Activated CD4-positive, alpha-beta memory T cell treated with anti-CD3 and anti-CD28 coated beads, Interleukin-2, amount 10 ng/mL, durations not matched to agents 7 days and 5 days (primary cell): ENCODE measurements around the gene ARFRP1. TPM values are rescaled to one million over a fixed set of nuclear protein-coding genes. Genes with fewer than 3 reads are reported as not detected.
"Not testable (repeated sequence)": the region's sequence is repeated elsewhere in the genome, so short reads cannot be mapped to it uniquely, and the experiment has no call there.

Experiments
- CTCF ChIA-PET: fragments of 350-600 bp; sonication (Branson Sonifier 250); formaldehyde crosslinking; loops from one replicate; lab custom pipeline; 2021; ENCODE audit warnings: antibody characterized with exemption, inconsistent platforms; lab: Charles Lee
- POLR2A ChIA-PET: fragments of 350-600 bp; sonication (Branson Sonifier 250); formaldehyde crosslinking; loops from one replicate; lab custom pipeline; 2021; ENCODE audit warnings: antibody characterized with exemption; lab: Charles Lee
- DNase-seq: peaks from one replicate; pipeline ENCODE4 v3.0.0-alpha.2; 2020
- H3K27ac Mint-ChIP-seq: one replicate; pipeline ENCODE4 v1.8.0; 2021; ENCODE audit warnings: mild to moderate bottlenecking, mixed read lengths
- H3K27me3 Mint-ChIP-seq: one replicate; pipeline ENCODE4 v1.8.0; 2021; ENCODE audit warnings: mixed read lengths
- H3K36me3 Mint-ChIP-seq: one replicate; pipeline ENCODE4 v1.8.0; 2021; ENCODE audit warnings: low read depth, mixed read lengths
- H3K4me1 Mint-ChIP-seq: one replicate; pipeline ENCODE4 v1.8.0; 2021; ENCODE audit warnings: mixed read lengths
- H3K4me3 Mint-ChIP-seq: one replicate; pipeline ENCODE4 v1.8.0; 2021; ENCODE audit warnings: mild to moderate bottlenecking, mixed read lengths
- H3K9me3 Mint-ChIP-seq: one replicate; pipeline ENCODE4 v1.8.0; 2021; ENCODE audit warnings: mixed read lengths
- total RNA-seq, 2 experiments: library from RNA; stranded (reverse); gene quantifications; one replicate each; pipeline ENCODE4 v1.2.3, GENCODE V29; 2021

ARFRP1 gene
- total RNA-seq, 2 experiments from 2014 or later: 52.9 to 53.4 TPM

- DNase-seq: no peak
- Mint-ChIP-seq H3K4me1 (peaks cover 10% of the 10 kb centered on the region), H3K27me3 (no peaks in the 10 kb centered on the region), H3K4me3 (no peak overlapping the region), H3K27ac (no peak overlapping the region), H3K9me3 (no peaks in the 10 kb centered on the region), H3K36me3 (peaks cover 7% of the 10 kb centered on the region)
- ChIA-PET CTCF (no interaction called here), POLR2A (no interaction called here)
These were observed 26.7 kb downstream of the ARFRP1 start for GRCh38 chr20:63680857-63681608.

GRCh38 chr20:63680427-63680826, 27.3 kb downstream of the ARFRP1 start:
- no peak overlapping the region for H3K27ac Mint-ChIP-seq
- H3K9me3 Mint-ChIP-seq: no peaks in the 10 kb centered on the region
- no peak for DNase-seq
- peaks cover 10% of the 10 kb centered on the region for H3K4me1 Mint-ChIP-seq
- POLR2A ChIA-PET: no interaction called here
- no peaks in the 10 kb centered on the region for H3K27me3 Mint-ChIP-seq
- no peak overlapping the region for H3K4me3 Mint-ChIP-seq
- CTCF ChIA-PET: no interaction called here
- H3K36me3 Mint-ChIP-seq: peaks cover 12% of the 10 kb centered on the region

- peaks cover 12% of the 10 kb centered on the region for H3K36me3 Mint-ChIP-seq
- CTCF ChIA-PET: no interaction called here
- POLR2A ChIA-PET: no interaction called here
These were observed 27.9 kb downstream of the ARFRP1 start for GRCh38 chr20:63679799-63680305.

GRCh38 chr20:63678667-63679465, 28.9 kb downstream of the ARFRP1 start:
- H3K4me3 Mint-ChIP-seq: no peak overlapping the region
- H3K27ac Mint-ChIP-seq: no peak overlapping the region
- POLR2A ChIA-PET: no interaction called here
- no peaks in the 10 kb centered on the region for H3K9me3 Mint-ChIP-seq
- CTCF ChIA-PET: no interaction called here
- no peak for DNase-seq
- peaks cover 8% of the 10 kb centered on the region for H3K4me1 Mint-ChIP-seq
- H3K27me3 Mint-ChIP-seq: no peaks in the 10 kb centered on the region
- H3K36me3 Mint-ChIP-seq: peaks cover 12% of the 10 kb centered on the region

More at GRCh38 chr20:63679799-63680305, 27.9 kb downstream of the ARFRP1 start:
- Mint-ChIP-seq H3K27me3 (no peaks in the 10 kb centered on the region), H3K4me3 (no peak overlapping the region), H3K4me1 (peaks cover 10% of the 10 kb centered on the region), H3K9me3 (no peaks in the 10 kb centered on the region), H3K27ac (no peak overlapping the region)
- no peak for DNase-seq

- H3K36me3 Mint-ChIP-seq: peaks cover 12% of the 10 kb centered on the region
- DNase-seq: no peak
- H3K27me3 Mint-ChIP-seq: no peaks in the 10 kb centered on the region
- ChIA-PET POLR2A (no interaction called here), CTCF (no interaction called here)
- no peak overlapping the region for H3K27ac Mint-ChIP-seq
- no peak overlapping the region for H3K4me3 Mint-ChIP-seq
- H3K4me1 Mint-ChIP-seq: peaks cover 4% of the 10 kb centered on the region
- H3K9me3 Mint-ChIP-seq: no peaks in the 10 kb centered on the region
These were observed 29.7 kb downstream of the ARFRP1 start for GRCh38 chr20:63678071-63678470.

GRCh38 chr20:63675681-63676368, 32.0 kb downstream of the ARFRP1 start:
- no peaks in the 10 kb centered on the region for H3K9me3 Mint-ChIP-seq
- no peak for DNase-seq
- no peak overlapping the region for H3K4me3 Mint-ChIP-seq
- no peaks in the 10 kb centered on the region for H3K27me3 Mint-ChIP-seq
- peaks cover 16% of the 10 kb centered on the region for H3K36me3 Mint-ChIP-seq
- H3K4me1 Mint-ChIP-seq: no peaks in the 10 kb centered on the region
- ChIA-PET POLR2A (no interaction called here), CTCF (no interaction called here)
- H3K27ac Mint-ChIP-seq: no peak overlapping the region

- no peak for DNase-seq
- no peak overlapping the region for H3K4me3 Mint-ChIP-seq
- no peaks in the 10 kb centered on the region for H3K27me3 Mint-ChIP-seq
- H3K36me3 Mint-ChIP-seq: peaks cover 21% of the 10 kb centered on the region
- CTCF ChIA-PET: no interaction called here
- H3K27ac Mint-ChIP-seq: no peak overlapping the region
- no peaks in the 10 kb centered on the region for H3K4me1 Mint-ChIP-seq
- H3K9me3 Mint-ChIP-seq: no peaks in the 10 kb centered on the region
- POLR2A ChIA-PET: no interaction called here
These were observed 33.8 kb downstream of the ARFRP1 start for GRCh38 chr20:63673951-63674350.

GRCh38 chr20:63672666-63673065, 35.1 kb downstream of the ARFRP1 start:
- Mint-ChIP-seq H3K9me3 (no peaks in the 10 kb centered on the region), H3K4me3 (no peak overlapping the region), H3K36me3 (peaks cover 26% of the 10 kb centered on the region), H3K27ac (no peak overlapping the region), H3K27me3 (no peaks in the 10 kb centered on the region), H3K4me1 (no peaks in the 10 kb centered on the region)
- DNase-seq: no peak
- ChIA-PET CTCF (no interaction called here), POLR2A (no interaction called here)

- H3K4me3 Mint-ChIP-seq, H3K27me3 Mint-ChIP-seq, CTCF ChIA-PET, H3K27ac Mint-ChIP-seq, DNase-seq, H3K9me3 Mint-ChIP-seq, POLR2A ChIA-PET, H3K4me1 Mint-ChIP-seq: not testable (repeated sequence)
- H3K36me3 Mint-ChIP-seq: peaks cover 31% of the 10 kb centered on the region
These were observed 36.1 kb downstream of the ARFRP1 start for GRCh38 chr20:63671695-63672094.

GRCh38 chr20:63668351-63668750, 39.4 kb downstream of the ARFRP1 start:
- POLR2A ChIA-PET: interaction anchor here (0.7 kb wide), 1 partner anchor 39 kb away, joined by 3 read pairs; no protein-coding TSS in a partner anchor

GRCh38 chr20:63667858-63668257, 39.9 kb downstream of the ARFRP1 start:
- Mint-ChIP-seq H3K36me3 (peaks cover 30% of the 10 kb centered on the region), H3K4me1 (no peaks in the 10 kb centered on the region), H3K27me3 (no peaks in the 10 kb centered on the region), H3K27ac (no peak overlapping the region), H3K4me3 (no peak overlapping the region), H3K9me3 (no peaks in the 10 kb centered on the region)
- no peak for DNase-seq
- POLR2A ChIA-PET: no interaction called here
- CTCF ChIA-PET: interaction anchor here (1.4 kb wide), 1 partner anchor 10 kb away, joined by 4 read pairs; the partner anchor contains the start of gene RTEL1

More at GRCh38 chr20:63668351-63668750, 39.4 kb downstream of the ARFRP1 start:
- H3K27ac Mint-ChIP-seq: no peak overlapping the region
- no peak overlapping the region for H3K4me3 Mint-ChIP-seq
- H3K4me1 Mint-ChIP-seq: no peaks in the 10 kb centered on the region
- CTCF ChIA-PET: interaction anchor here (1.4 kb wide), 1 partner anchor 10 kb away, joined by 4 read pairs; the partner anchor contains the start of gene RTEL1
- H3K9me3 Mint-ChIP-seq: no peaks in the 10 kb centered on the region
- no peaks in the 10 kb centered on the region for H3K27me3 Mint-ChIP-seq
- H3K36me3 Mint-ChIP-seq: peaks cover 30% of the 10 kb centered on the region
- no peak for DNase-seq

- ChIA-PET CTCF (no interaction called here), POLR2A (no interaction called here)
- no peak for DNase-seq
- Mint-ChIP-seq H3K27me3 (no peaks in the 10 kb centered on the region), H3K36me3 (peaks cover 31% of the 10 kb centered on the region), H3K4me1 (no peaks in the 10 kb centered on the region), H3K4me3 (no peak overlapping the region), H3K9me3 (no peaks in the 10 kb centered on the region), H3K27ac (no peak overlapping the region)
These were observed 42.1 kb downstream of the ARFRP1 start for GRCh38 chr20:63665708-63666107.
